Gastroesophageal sphincter (tissue), 3 donors: ENCODE results near the gene ESR2.

Experiments
- CTCF ChIP-seq, 4 experiments: fragments of 200-600 bp in 2 of 4; fragments of 450-650 bp in 2 of 4; sonication (generic) in 1 of 4; IDR thresholded peaks; one replicate each; pipeline ENCODE4 v1.5.1; 2017 to 2019; ENCODE audit warnings: antibody characterized with exemption in 4 of 4, mild to moderate bottlenecking in 2 of 4, moderate library complexity in 2 of 4
- EP300 ChIP-seq: sonication (generic); formaldehyde crosslinking; IDR thresholded peaks from one replicate; pipeline ENCODE4 v1.6.1; 2017; ENCODE audit warnings: antibody characterized with exemption, mild to moderate bottlenecking

- TF ChIP-seq CTCF (IDR thresholded peaks at IDR 0.05): no peak
- TF ChIP-seq EP300: no peak
Measured at GRCh38 chr14:64075613-64076005, 218.6 kb downstream of the ESR2 start.
